OCI-LY3 (cell line): Measurements from ENCODE around the gene CACNB1.

Experiments
- H2AFZ ChIP-seq: fragments of 200-600, 300-600 bp; shearing (Covaris generic); 2 replicates; pipeline ENCODE4 v1.6.0; 2014; ENCODE audit warnings: antibody characterized with exemption, low read depth, low read length
- H3K27ac ChIP-seq: fragments of 200-600, 300-600 bp; sonication (generic); 2 replicates; pipeline ENCODE4 v1.5.1; 2014; ENCODE audit warnings: mild to moderate bottlenecking, low read length, moderate library complexity, mixed read lengths
- H3K27me3 ChIP-seq: fragments of 200-600, 300-600 bp; sonication (generic); 2 replicates; pipeline ENCODE4 v1.6.1; 2014; ENCODE audit warnings: low read depth, low read length, mixed read lengths
- H3K36me3 ChIP-seq: fragments of 200-600, 300-600 bp; sonication (generic); replicated peaks from 2 replicates; pipeline ENCODE3; 2014; ENCODE audit warnings: low read depth, low read length, mixed read lengths
- H3K4me1 ChIP-seq: fragments of 300-600, 200-600 bp; sonication (generic); 2 replicates; pipeline ENCODE4 v1.6.1; 2014; ENCODE audit warnings: low read length, mixed read lengths
- H3K4me2 ChIP-seq: fragments of 200-600, 300-600 bp; sonication (generic); 2 replicates; pipeline ENCODE4 v1.6.1; 2014; ENCODE audit warnings: low read length, mixed read lengths
- H3K4me3 ChIP-seq: fragments of 300-600, 200-600 bp; sonication (generic); 2 replicates; pipeline ENCODE4 v1.5.1; 2014; ENCODE audit warnings: antibody characterized with exemption, mild to moderate bottlenecking, low read length, moderate library complexity
- H3K79me2 ChIP-seq: fragments of 300-600, 200-600 bp; shearing (Covaris generic); 2 replicates; pipeline ENCODE4 v1.6.1; 2014; ENCODE audit warnings: mild to moderate bottlenecking, low read length, mixed read lengths
- H3K9ac ChIP-seq: fragments of 300-600, 200-600 bp; shearing (Covaris generic); 2 replicates; pipeline ENCODE4 v1.6.0; 2014; ENCODE audit warnings: mild to moderate bottlenecking, low read length, moderate library complexity
- H3K9me3 ChIP-seq: fragments of 200-600, 300-600 bp; shearing (Covaris generic); 2 replicates; pipeline ENCODE4 v1.6.1; 2014; ENCODE audit warnings: low read length, mixed read lengths; ENCODE audit not compliant: insufficient read depth
- H4K20me1 ChIP-seq: fragments of 200-600, 300-600 bp; sonication (generic); 2 replicates; pipeline ENCODE4 v1.6.1; 2016; ENCODE audit warnings: low read length, mixed read lengths; ENCODE audit not compliant: insufficient read depth
- CTCF ChIP-seq: fragments of 200-600, 300-600 bp; sonication (generic); IDR thresholded peaks from 2 replicates; pipeline ENCODE4 v1.5.1; 2014; ENCODE audit warnings: antibody characterized with exemption, low read length, low read depth
- EZH2phosphoT487 ChIP-seq: fragments of 200-600 bp; shearing (Covaris generic); IDR thresholded peaks from 2 replicates; pipeline ENCODE4 v1.6.1; 2018; ENCODE audit warnings: antibody characterized with exemption, mixed run types, low read depth

Gene CACNB1

GRCh38 chr17:39218906-39219305, 21.4 kb upstream of the CACNB1 start:
- Histone ChIP-seq H3K27me3 (peaks cover 10% of the 10 kb centered on the region), H3K27ac (no peak overlapping the region), H3K9ac (no peak overlapping the region), H3K79me2 (no peaks in the 10 kb centered on the region), H4K20me1 (no peaks in the 10 kb centered on the region), H2AFZ (no peak overlapping the region), H3K36me3 (no peaks in the 10 kb centered on the region), H3K4me2 (no peak overlapping the region), H3K4me1 (no peaks in the 10 kb centered on the region), H3K9me3 (no peaks in the 10 kb centered on the region), H3K4me3 (no peak overlapping the region)
- TF ChIP-seq EZH2phosphoT487 (no peak), CTCF (no peak)

- H3K4me1 ChIP-seq = no peaks in the 10 kb centered on the region
- no peaks in the 10 kb centered on the region for H3K79me2 ChIP-seq
- H3K27me3 ChIP-seq = peaks cover 7% of the 10 kb centered on the region; the same call in 1 of the 2 replicates
- TF ChIP-seq EZH2phosphoT487 (no peak), CTCF (no peak)
- H4K20me1 ChIP-seq = no peaks in the 10 kb centered on the region
- H3K9me3 ChIP-seq = no peaks in the 10 kb centered on the region
- H3K4me3 ChIP-seq = no peak overlapping the region
- no peaks in the 10 kb centered on the region for H3K36me3 ChIP-seq
- no peak overlapping the region for H3K27ac ChIP-seq
- no peak overlapping the region for H3K4me2 ChIP-seq
- H3K9ac ChIP-seq = no peak overlapping the region
- no peak overlapping the region for H2AFZ ChIP-seq
Observed at GRCh38 chr17:39217734-39218369, 20.4 kb upstream of the CACNB1 start.

GRCh38 chr17:39213852-39214251, 16.4 kb upstream of the CACNB1 start:
- H3K4me1 ChIP-seq = peaks cover 12% of the 10 kb centered on the region
- no peak overlapping the region for H3K4me3 ChIP-seq
- H3K4me2 ChIP-seq = no peak overlapping the region
- no peak overlapping the region for H3K9ac ChIP-seq
- TF ChIP-seq EZH2phosphoT487 (no peak), CTCF (no peak)
- H2AFZ ChIP-seq = no peak overlapping the region
- H3K36me3 ChIP-seq = no peaks in the 10 kb centered on the region
- H3K27me3 ChIP-seq = peaks cover 24% of the 10 kb centered on the region
- H3K79me2 ChIP-seq = no peaks in the 10 kb centered on the region
- no peaks in the 10 kb centered on the region for H3K9me3 ChIP-seq
- H4K20me1 ChIP-seq = no peaks in the 10 kb centered on the region
- H3K27ac ChIP-seq = no peak overlapping the region

DNA sequence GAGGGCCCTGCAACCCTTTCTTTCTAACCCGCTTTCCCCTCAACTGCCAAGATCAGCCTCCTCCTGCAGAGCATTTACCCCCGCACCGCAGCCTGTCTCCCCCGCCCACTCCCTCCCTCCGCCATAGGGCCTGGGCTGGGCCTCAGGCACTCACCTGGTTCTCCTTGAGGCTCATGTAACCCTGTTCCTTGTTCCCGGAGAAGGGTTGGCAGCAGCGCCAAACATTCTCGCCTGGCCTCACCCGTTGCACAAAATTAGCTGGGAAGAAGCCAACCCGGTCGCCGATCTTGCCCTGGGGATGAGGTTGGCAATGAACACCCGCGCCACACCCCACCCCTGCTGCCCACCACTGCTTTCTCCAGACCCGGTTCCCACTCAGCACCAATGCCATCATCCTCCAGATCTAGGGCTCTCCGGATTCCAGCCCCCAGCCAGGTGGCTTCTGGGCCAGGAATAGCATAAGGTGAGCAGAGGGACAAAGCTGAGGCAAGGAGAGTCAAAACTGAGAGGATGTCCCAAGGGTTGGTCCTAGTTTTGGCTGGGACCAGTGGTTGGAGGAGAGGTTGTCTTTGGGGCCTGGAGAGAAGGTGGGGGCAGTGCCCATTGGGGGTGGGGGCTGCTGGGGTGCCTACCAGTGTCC, 15.5 kb upstream of the CACNB1 start:
- no peak overlapping the region for H3K9ac ChIP-seq
- peaks cover 22% of the 10 kb centered on the region for H3K27me3 ChIP-seq
- H4K20me1 ChIP-seq = no peaks in the 10 kb centered on the region
- peaks cover 21% of the 10 kb centered on the region for H3K4me1 ChIP-seq
- H3K36me3 ChIP-seq = no peaks in the 10 kb centered on the region
- no peak overlapping the region for H3K4me2 ChIP-seq
- H3K9me3 ChIP-seq = no peaks in the 10 kb centered on the region
- H3K27ac ChIP-seq = no peak overlapping the region
- H2AFZ ChIP-seq = no peak overlapping the region
- no peaks in the 10 kb centered on the region for H3K79me2 ChIP-seq
- TF ChIP-seq CTCF (no peak), EZH2phosphoT487 (no peak)
- H3K4me3 ChIP-seq = no peak overlapping the region
